MM.1S (cell line): ENCODE measurements around the gene OR52H1.

Experiments
- DNase-seq: peaks from one replicate; pipeline ENCODE4 v3.0.0-alpha.2; 2015
- H2AFZ ChIP-seq: fragments of 300-600 bp; sonication (generic); 2 replicates; pipeline ENCODE4 v1.6.0; 2016; ENCODE audit warnings: antibody characterized with exemption, low read length
- H3F3A ChIP-seq: fragments of 300-600 bp; sonication (generic); 2 replicates; pipeline ENCODE4 v1.6.1; 2016; ENCODE audit warnings: mild to moderate bottlenecking, antibody characterized with exemption, low read length, moderate library complexity, mixed read lengths; ENCODE audit not compliant: insufficient read depth
- H3K27ac ChIP-seq: fragments of 300-600 bp; sonication (generic); 2 replicates; pipeline ENCODE4 v1.5.1; 2016; ENCODE audit warnings: mild to moderate bottlenecking, low read length
- H3K27me3 ChIP-seq: fragments of 300-600 bp; sonication (generic); replicated peaks from 2 replicates; pipeline ENCODE4 v1.6.0; 2016; ENCODE audit warnings: low read length; ENCODE audit not compliant: insufficient read depth
- H3K36me3 ChIP-seq: fragments of 300-600 bp; sonication (generic); replicated peaks from 2 replicates; pipeline ENCODE4 v1.6.1; 2016; ENCODE audit warnings: mild to moderate bottlenecking, low read length, mixed read lengths; ENCODE audit not compliant: insufficient read depth
- H3K4me1 ChIP-seq: fragments of 300-600 bp; sonication (generic); 2 replicates; pipeline ENCODE4 v1.6.1; 2016; ENCODE audit warnings: low read length, mixed read lengths
- H3K4me2 ChIP-seq: fragments of 300-600 bp; sonication (generic); 2 replicates; pipeline ENCODE4 v1.6.0; 2016; ENCODE audit warnings: low read depth, low read length
- H3K4me3 ChIP-seq: fragments of 300-600 bp; sonication (generic); 2 replicates; pipeline ENCODE4 v1.5.1; 2016; ENCODE audit warnings: low read length, mixed read lengths
- H3K79me2 ChIP-seq: fragments of 300-600 bp; sonication (generic); 2 replicates; pipeline ENCODE4 v1.6.1; 2016; ENCODE audit warnings: mixed run types, low read length, mixed read lengths
- H3K9ac ChIP-seq: fragments of 300-600 bp; sonication (generic); 2 replicates; pipeline ENCODE4 v1.6.1; 2016; ENCODE audit warnings: low read length, mixed read lengths
- H3K9me2 ChIP-seq: fragments of 300-600 bp; sonication (generic); replicated peaks from 2 replicates; pipeline ENCODE4 v1.6.1; 2016; ENCODE audit warnings: mild to moderate bottlenecking, low read length, mixed read lengths; ENCODE audit not compliant: insufficient read depth
- H3K9me3 ChIP-seq: fragments of 300-600 bp; sonication (generic); replicated peaks from 2 replicates; pipeline ENCODE4 v1.6.1; 2016; ENCODE audit warnings: mild to moderate bottlenecking, low read length, mixed read lengths; ENCODE audit not compliant: insufficient read depth
- H4K20me1 ChIP-seq: fragments of 300-600 bp; sonication (generic); 2 replicates; pipeline ENCODE4 v1.6.1; 2016; ENCODE audit warnings: mild to moderate bottlenecking, low read length, moderate library complexity, mixed read lengths; ENCODE audit not compliant: insufficient read depth
- CTCF ChIP-seq: fragments of 300-600 bp; sonication (generic); IDR thresholded peaks from 2 replicates; pipeline ENCODE4 v1.5.1; 2016; ENCODE audit warnings: antibody characterized with exemption, low read length, mixed read lengths
- EZH2 ChIP-seq: fragments of 300-600 bp; sonication (generic); optimal IDR thresholded peaks from 2 replicates; pipeline ENCODE3; 2017; ENCODE audit warnings: low read depth, mild to moderate bottlenecking, antibody characterized with exemption, low read length, mixed read lengths
- EZH2phosphoT487 ChIP-seq: fragments of 300-600 bp; sonication (generic); IDR thresholded peaks from 2 replicates; pipeline ENCODE4 v1.6.1; 2018; ENCODE audit warnings: antibody characterized with exemption, low read length

OR52H1 gene

GRCh38 chr11:5531053-5531831 is 17.1 kb downstream of the OR52H1 start:
- no peaks in the 10 kb centered on the region for H3K9me3 ChIP-seq
- H3K4me3 ChIP-seq: no peak overlapping the region
- H2AFZ ChIP-seq: no peak overlapping the region
- H3K4me1 ChIP-seq: no peaks in the 10 kb centered on the region
- no peaks in the 10 kb centered on the region for H3K79me2 ChIP-seq
- no peak overlapping the region for H3K9ac ChIP-seq
- no peaks in the 10 kb centered on the region for H3K9me2 ChIP-seq
- no peaks in the 10 kb centered on the region for H3K36me3 ChIP-seq
- no peaks in the 10 kb centered on the region for H3F3A ChIP-seq
- DNase-seq: no peak
- no peak overlapping the region for H3K4me2 ChIP-seq
- TF ChIP-seq EZH2 (no peak), EZH2phosphoT487 (no peak), CTCF (no peak)
- no peaks in the 10 kb centered on the region for H3K27me3 ChIP-seq
- no peaks in the 10 kb centered on the region for H4K20me1 ChIP-seq
- H3K27ac ChIP-seq: no peak overlapping the region

- no peaks in the 10 kb centered on the region for H3K9me2 ChIP-seq
- no peak overlapping the region for H2AFZ ChIP-seq
- H3K9ac ChIP-seq: no peak overlapping the region
- H3K36me3 ChIP-seq: no peaks in the 10 kb centered on the region
- TF ChIP-seq EZH2 (no peak), CTCF (no peak), EZH2phosphoT487 (no peak)
- H3K4me2 ChIP-seq: no peak overlapping the region
- H3K79me2 ChIP-seq: no peaks in the 10 kb centered on the region
- H3K27ac ChIP-seq: no peak overlapping the region
- H3K27me3 ChIP-seq: no peaks in the 10 kb centered on the region
- no peaks in the 10 kb centered on the region for H4K20me1 ChIP-seq
- DNase-seq: no peak
- no peaks in the 10 kb centered on the region for H3F3A ChIP-seq
- H3K4me1 ChIP-seq: no peaks in the 10 kb centered on the region
- H3K4me3 ChIP-seq: no peak overlapping the region
- no peaks in the 10 kb centered on the region for H3K9me3 ChIP-seq
Observed at GRCh38 chr11:5528495-5528894, 19.8 kb downstream of the OR52H1 start.

GRCh38 chr11:5527716-5528115 is 20.6 kb downstream of the OR52H1 start:
- no peak for TF ChIP-seq EZH2phosphoT487
- TF ChIP-seq CTCF: no peak
- no peak for TF ChIP-seq EZH2
- H3K4me3 ChIP-seq: no peak overlapping the region
- no peaks in the 10 kb centered on the region for H4K20me1 ChIP-seq
- no peak for DNase-seq
- no peaks in the 10 kb centered on the region for H3K9me3 ChIP-seq
- H3K79me2 ChIP-seq: no peaks in the 10 kb centered on the region
- no peaks in the 10 kb centered on the region for H3K4me1 ChIP-seq
- H3F3A ChIP-seq: no peaks in the 10 kb centered on the region
- H3K27me3 ChIP-seq: no peaks in the 10 kb centered on the region
- no peak overlapping the region for H3K9ac ChIP-seq
- no peak overlapping the region for H3K27ac ChIP-seq
- no peaks in the 10 kb centered on the region for H3K9me2 ChIP-seq
- H2AFZ ChIP-seq: no peak overlapping the region
- no peaks in the 10 kb centered on the region for H3K36me3 ChIP-seq
- H3K4me2 ChIP-seq: no peak overlapping the region
